HG02642 (cell line): ENCODE measurements around the gene CCDC40.
"Not testable (repeated sequence)": the region's sequence is repeated elsewhere in the genome, so short reads cannot be mapped to it uniquely, and the experiment has no call there.

Experiments used
- ATAC-seq: cut with Tn5 transposase; IDR thresholded peaks from one replicate; pipeline ENCODE4 v1.9.1; 2021; ENCODE audit warnings: mild to moderate bottlenecking; ENCODE audit not compliant: unreplicated experiment, poor library complexity

Gene CCDC40

DNA sequence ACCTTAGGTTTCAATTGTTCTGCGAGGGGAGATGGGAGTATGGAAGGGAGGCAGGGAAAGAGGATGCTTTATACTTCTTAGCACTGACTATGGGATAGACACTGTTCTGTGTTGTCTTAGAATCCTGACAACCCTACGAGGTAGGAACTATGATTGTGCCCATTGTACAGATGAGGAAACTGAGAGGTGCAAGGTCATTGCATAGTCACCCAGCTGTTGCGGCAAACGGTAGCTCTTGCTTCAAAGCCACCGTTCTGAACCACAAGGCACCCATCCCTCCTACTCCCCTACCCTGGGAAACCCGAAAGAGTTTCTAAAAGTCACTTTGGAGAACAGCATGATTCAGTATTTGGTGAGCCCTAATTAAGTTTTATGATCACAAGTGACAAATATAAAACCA lies 7.5 kb downstream of the CCDC40 start:
- ATAC-seq, result no peak

DNA sequence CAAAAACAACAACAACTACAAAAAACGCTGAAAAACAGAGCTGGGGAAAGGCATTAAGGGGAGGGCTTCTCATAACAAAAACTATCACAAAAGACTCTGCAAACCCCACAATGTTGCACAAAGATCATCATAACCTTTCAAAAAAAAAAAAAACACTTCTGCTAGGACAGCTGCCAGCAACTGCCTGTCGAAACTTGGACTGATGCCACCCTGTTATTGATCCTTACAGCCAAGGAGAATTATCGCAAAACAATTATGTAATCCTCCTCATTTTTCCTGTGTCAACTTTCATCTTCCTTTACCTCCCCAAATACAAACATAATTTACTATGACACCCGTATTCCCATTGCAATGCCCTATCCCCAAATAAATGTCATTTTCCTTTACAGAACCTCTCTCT lies 9.3 kb downstream of the CCDC40 start:
- ATAC-seq, result no peak

DNA sequence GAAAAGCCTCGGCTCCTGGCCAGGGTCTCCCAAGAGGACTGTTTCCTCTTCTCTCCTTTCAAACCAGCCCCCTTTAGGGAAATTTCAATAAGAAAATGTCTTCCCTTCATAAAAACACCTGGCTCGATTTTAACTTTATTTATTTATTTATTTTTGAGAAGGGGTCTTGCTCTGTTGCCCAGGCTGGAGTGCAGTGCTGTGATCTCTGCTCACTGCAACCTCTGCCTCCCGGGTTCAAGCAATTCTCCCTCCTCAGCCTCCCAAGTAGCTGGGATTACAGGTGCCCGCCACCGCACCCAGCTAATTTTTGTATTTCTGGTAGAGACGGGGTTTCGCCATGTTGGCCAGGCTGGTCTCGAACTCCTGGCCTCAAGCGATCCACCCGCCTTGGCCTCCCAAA lies 10.3 kb downstream of the CCDC40 start:
- ATAC-seq, result not testable (repeated sequence)

DNA sequence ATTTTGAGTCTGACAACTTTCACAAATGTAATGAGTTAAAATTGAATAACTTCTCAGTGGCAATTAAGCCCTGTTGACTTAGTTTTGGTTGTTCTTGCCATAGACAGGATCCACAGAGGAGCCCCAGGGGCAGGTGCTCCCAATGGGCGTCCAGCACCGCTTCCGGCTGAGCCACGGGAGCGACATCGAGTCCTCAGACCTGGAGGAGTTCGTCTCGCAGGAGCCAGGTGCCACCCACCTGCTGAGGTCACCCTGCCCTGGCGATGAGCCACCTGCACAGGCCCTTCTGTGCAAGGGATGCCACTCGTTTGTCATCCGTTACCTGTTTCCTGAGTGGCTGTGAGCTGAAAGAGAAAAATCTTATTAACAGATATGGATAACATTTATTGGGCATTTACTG lies 10.7 kb downstream of the CCDC40 start:
- no peak for ATAC-seq

DNA sequence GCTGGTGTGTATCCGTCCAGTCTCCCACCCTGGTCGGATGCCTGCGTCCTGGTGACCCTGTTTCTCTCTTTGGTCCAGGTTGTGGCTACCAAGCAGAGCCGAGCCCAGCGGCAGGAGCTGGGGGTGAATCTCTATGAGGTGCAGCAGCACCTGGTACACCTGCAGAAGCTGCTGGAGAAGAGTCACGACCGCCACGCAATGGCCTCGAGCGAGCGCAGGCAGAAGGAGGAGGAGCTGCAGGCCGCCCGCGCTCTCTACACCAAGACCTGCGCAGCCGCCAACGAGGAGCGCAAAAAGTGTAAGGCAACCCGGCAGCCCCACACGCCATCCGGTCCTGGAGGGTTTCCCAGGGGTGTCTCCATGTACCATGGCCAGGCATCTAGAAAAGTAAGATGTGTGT lies 13.5 kb downstream of the CCDC40 start:
- no peak for ATAC-seq

DNA sequence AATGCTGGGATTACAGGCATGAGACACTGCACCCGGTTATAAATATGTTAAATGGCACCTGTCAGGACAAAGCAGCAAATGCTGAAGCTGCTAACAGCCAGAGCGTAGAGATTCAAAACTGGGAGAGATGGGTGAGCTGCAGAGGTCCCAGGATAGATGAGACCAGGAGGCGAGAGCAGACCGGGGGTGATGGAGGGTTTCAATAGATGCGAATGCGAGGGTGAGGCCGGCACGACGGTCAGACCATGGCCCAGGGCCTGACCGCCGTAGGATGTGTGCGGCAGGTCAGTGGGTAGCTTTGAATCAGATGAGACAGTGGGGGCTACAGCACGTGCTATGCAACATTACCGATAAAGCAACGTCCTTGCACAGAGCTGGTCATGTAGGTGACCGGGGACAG lies 14.3 kb downstream of the CCDC40 start:
- no peak for ATAC-seq

DNA sequence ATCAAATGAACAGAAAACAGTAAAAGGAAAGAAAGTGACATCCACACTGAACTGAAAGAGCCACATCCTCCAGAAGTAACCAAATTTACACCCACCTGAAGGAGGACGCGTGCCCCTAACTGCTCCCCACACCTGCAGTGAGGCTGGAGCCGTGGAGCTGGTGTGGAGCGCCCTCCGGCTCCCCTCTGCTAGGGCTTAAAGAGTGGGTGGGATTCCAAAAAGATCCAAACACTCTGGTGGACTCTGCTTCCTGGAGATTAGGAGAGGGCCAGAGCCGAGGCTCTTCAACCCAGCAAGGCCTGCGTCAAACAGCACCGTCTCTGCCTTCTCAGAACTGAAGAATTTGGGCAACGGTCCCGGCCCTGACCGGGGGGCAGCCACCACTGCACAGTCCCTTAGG lies 15.2 kb downstream of the CCDC40 start:
- ATAC-seq, result no peak

DNA sequence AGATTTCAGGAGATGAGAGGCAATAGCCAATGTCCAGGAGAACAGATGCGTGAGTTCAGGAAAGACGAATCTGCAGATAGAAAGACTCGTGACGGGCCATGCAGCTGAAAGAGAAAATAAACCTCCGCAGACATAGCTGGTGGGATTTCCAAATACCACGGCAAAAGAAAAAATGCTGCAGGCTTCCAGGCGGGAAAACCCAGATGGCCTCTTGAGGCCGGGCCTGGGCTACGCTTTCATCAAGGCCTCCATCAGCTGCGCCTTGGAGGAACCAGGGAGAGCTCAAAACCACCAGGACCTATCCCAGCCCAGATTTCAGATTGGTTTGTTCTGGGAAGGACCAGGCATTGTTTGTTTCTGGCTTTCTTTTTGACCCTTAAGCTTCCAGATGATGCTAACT lies 16.7 kb downstream of the CCDC40 start:
- no peak for ATAC-seq

DNA sequence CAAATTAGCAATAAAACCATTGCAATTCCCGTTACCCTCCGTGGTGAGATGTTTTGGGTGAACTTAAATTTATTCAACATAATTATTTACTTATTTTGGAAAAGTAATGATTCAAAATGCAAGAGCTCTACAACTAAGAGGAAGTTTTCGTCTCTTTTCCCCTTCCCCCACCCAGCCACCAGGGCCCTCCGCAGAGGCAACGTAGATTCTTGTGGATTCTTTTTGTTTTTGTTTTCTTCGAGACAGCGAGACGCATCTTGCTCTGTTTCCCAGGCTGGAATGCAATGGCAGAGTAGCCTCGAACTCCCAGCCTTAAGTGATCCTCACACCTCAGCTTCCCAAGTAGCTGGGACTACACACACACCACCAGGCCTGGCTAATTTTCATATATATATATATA lies 19.2 kb downstream of the CCDC40 start:
- ATAC-seq, result no peak

DNA sequence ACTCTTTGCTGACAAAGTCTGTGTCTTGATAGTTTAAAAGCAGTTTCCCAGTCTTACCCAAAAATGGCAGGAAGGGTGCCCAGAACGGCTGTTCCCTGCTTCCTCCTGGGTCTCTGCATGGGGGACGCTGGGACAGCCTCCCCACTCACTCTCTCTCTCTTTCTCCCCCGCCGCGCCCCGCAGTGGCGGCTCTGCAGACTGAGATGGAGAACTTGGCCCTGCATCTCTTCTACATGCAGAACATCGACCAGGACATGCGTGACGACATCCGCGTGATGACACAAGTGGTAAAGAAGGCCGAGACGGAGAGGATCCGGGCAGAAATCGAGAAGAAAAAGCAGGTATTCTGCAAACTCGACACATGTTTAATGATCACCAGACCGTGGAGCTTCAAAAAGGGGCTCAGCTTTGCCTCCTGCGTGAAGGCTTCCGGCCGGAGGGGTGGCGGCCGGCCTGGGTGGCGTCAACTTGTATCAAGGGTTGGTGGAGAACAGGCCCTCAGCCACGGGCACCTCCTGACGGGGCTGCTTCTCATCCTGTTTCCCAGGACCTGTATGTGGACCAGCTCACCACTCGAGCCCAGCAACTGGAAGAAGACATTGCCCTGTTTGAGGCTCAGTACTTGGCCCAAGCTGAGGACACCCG lies 22.0 kb downstream of the CCDC40 start:
- no peak for ATAC-seq

DNA sequence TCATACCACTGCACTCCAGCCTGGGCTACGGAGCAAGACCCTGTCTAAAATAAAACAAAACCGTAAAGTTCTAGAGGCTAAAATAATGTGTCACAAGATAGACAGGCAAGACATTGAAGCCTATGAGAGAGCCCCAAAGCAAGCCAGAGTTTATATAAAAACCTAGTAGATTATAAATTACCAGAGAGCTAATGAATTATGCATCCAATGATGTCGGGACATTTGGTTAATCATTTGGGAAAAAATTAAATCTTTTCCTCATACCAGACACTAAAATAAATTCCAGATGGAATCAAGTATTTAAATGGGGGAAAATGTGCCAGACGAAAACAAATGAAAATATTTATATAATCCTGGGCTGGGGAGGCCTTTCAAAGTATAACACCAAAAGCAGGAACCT lies 24.2 kb downstream of the CCDC40 start:
- no peak for ATAC-seq

DNA sequence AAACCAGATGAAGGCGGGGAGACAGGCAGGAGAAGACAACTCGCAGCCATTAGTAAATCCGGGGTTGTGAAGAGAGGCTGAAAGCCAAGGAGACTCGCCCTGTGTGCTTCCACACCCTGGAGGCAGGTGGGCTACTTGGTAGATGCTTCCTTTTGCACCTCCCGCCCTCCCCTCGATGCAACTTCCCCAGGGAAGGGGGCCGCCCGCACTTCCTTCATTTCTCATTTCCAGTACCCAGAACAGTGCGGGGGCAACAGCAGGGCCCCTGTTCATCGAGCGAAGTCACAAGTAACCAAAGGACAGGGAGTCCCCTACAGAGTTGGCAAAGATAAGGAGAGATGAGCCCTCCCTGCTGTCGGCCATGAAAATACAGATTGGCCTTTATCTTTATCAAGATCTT lies 25.0 kb downstream of the CCDC40 start:
- no peak for ATAC-seq

DNA sequence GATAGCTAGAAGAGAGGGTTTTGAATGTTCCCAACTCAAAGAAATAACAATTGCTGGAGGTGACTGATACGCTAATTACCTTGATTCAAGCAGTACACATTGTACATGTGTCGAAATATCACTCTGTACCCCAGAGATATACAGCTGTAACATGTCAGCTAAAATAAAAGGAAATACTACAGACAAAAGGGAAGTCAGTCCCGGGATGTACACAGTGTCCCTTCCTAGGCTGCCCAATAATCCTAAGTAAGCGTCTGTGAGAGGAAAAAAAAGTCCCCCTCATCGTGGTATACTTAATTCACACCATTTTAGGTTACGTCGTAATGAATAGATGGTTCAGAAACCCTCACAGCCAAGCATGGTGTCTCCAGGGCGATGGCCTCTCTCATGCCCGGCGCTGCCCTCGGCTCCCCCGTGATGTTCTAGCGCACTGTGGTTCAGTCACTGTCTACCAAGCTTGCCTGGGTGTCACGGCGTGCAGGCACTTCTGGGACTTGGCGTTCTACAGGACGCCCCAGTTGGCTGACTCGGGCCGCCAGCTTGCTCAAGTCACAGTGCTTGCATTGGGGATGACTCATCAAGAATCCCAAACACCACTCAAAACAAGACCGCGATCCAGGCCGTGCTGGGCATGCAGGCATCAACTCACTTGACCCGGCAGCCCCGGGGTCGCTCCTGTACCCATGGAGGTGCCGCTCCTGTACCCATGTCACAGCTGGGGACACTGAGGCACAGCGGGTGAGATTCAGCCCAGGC lies 27.6 kb downstream of the CCDC40 start:
- ATAC-seq, result no peak

DNA sequence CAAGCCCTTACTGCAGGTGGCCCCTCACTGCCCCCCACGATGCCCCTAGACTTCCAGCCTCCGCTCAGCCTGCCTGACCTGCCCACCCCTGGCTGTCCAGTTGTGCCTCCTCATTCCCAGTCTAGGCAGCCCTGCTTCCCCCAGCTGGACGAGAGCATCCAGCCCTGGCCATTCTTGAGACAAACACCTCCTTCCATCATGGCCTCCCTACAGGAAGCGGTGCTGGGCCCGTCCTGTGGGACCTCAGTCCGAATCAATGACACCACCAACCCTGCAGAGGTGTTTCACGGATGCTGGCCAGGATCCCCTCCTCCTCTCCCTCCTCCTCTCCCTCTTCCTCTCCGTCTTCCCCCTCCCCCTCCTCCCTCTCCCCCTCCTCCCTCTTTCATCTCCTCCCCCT lies 28.3 kb downstream of the CCDC40 start:
- no peak for ATAC-seq

DNA sequence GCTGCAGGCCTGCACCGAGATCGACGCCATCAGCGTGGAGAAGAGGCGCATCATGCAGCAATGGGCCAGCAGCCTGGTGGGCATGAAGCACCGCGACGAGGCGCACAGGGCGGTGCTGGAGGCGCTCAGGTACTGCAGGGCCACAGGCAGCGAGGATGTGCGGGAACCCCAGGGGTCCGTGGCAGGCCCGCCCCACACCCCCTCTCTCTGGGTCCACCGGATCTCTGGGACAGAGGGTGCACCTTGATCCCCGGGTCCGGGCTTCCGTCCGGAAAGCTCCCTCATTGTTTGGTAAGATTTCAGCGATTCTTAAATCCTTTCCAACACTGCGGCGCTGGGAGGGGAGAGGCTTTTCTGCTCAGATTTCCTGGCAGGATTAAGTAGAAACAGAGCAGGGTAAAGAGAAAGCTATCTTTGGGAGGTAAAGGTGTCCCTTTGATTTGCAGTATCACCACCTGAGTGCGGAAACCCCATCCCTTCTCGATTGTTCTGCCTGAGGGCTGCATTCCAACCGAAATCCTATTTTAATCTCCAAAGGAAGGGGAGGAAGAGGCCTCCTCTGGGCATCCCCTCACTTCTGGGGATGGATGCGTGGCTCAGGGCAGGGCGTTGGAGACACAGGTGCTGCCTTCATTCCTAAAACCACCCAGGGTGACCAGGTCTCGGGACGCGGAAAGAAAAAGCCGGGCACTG lies 29.2 kb downstream of the CCDC40 start:
- no peak for ATAC-seq

DNA sequence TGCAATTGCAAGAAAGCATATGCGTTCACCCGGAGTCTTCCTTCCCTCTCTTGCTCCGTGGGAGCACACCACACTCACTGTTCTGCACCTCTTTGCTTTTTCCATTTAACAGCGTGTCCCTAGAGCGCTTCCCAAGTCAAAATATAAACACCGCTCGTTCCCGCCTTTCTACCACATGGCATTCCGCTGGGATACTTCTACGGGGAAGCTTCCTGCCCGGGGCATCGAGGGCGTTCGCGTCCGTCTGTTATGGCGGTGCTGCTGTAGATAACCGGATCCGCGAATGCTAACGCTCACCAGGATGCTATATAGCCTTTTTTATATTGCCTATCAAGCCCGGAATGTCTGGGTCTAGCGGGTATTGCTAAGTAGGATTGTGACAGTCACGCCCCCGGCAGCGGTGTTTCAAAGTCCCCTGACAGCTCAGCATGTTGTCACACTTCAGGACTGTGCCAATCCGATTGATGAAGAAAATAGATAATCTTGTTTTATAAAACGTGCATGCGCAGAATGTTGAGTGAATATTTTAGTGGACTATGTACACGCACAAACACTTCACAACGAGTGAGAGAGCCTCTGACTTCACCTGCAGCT lies 31.0 kb downstream of the CCDC40 start:
- no peak for ATAC-seq

DNA sequence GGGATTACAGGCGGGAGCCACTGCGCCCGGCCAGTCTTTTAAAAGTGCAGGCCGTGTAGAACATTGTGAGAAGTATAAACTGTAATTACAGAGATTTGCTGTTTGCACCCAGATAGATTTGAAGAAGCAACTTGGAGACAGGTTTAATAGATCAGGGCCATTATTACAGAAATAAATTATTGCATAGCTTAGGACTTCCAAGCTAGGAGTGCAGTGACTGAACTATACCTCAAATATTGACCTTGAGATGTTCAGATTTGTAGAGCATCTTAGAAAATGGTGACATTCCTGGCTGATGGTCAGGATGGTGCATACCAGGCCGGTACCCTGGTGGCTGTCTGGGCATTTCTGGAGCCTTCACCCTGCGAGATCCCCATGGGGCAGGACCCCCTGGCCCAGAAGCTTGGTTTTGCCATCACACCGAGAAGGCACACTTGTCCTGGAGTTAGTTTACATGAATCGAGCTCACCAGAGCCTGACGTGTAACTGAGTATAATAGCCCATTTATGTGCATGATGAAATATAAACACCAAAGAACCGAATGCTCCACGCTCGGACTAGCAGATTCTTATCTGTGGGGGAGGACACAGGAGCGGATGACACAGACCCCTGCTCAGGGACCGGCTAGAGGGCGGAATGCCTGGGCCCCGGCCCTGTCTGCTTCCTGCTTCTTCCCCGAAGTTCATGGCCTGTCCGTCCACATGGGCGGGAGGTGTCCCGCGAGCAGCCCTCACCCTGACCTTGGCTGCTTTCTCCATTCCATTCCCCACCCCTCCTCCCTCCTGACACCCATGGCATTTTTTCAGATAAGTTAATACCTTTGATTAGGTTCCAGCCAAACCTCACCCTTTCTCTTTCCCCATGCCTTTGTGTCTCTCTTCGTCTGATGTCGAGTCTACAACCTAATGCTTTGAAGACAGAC lies 32.1 kb downstream of the CCDC40 start:
- no peak for ATAC-seq

DNA sequence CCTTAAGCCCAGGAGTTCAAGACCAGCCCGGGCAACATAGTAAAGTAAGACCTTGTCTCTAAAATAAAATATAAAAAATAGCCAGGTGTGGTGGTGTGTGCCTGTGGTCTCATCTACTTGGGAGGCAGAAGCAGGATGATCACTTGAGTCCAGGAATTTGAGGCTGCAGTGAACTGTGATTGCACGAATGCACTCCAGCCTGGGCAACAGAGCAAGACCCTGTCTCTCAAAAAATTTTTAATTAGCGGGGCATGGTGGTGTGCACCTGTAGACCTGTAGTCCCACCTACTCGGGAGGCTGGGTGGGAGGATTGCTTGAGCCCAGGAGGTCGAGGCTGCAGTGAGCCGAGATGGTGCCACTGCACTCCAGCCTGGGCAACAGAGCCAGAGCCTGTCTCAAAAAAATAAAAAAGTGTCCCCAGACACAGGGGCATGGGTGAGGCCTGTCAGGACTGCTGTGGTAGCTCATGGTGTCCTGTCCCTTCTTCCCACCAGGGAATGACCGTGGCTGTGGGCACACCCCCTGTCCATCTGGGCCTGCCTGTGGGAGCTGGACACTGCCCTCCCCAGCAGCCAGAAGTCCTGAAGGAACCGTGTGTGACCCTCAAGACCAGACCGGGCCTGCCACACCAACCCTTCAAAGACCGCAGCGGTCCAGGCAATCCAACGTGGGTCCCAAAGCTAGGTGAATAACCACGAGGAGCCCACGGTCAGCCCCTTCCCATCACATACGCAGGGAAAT lies 34.1 kb downstream of the CCDC40 start:
- no peak for ATAC-seq

DNA sequence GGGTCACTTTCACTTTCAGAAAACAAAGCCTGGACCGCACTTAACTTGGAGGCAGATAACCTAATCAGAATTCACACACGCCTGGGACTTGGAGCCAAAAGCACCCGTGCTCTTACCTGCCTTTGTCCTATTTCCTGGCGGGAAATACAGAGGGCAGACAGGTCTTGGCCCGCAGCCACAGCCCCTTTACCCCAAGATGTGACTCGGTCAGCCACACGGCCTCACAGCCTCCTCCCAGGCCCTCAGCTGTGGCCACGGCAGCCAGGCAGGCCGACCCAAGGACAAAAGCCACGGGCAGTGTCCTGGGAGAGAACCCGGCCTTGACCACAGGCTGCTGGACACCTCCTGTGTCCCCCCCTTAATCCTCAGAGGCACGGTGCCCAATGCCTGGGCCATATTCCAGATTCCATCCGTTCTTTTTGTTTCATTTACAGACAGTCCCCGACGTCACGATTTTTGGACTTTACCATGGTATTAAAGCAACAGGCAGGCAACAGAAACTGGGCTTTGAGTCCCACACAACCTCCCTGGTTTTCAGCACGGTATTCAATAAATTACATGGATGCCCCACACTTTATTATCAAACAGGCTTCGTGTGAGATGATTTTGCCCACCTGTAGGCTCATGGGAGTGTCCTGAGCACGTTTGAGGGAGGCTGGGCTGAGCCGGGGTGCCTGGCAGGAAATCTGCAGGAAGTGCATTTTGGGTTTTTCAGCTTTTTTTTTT lies 34.8 kb downstream of the CCDC40 start:
- no peak for ATAC-seq
